ENCODE measurements around the gene ZNF385B.

Gene ZNF385B

DNA sequence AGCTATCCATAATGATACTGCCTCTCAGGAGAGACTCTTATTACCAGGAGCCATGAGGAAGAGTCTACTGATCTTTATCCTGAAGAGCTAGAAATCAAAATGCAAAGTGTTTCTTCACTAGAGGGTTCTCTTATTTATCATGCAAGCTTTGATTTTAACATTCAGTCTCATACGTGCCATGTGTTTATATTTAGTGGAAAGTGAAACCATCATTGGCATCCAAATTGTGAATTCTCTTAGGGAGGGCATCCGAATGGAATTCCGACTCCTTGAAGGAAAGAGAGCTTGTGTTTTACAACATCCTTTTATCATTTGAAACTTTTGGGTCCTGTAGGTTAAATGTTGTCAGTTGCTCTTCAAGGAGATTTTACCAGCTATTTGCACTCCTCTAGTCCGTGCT lies 426.4 kb downstream of the ZNF385B start:
- H3K9ac ChIP-seq (ENCODE audit: low read length), result no peak overlapping the region
- no peaks in the 10 kb centered on the region for H3K9me2 ChIP-seq (ENCODE audit: low read depth, low read length)
- H3K4me2 ChIP-seq (ENCODE audit: low read length), result no peak overlapping the region
- no peaks in the 10 kb centered on the region for H3K27me3 ChIP-seq (ENCODE audit: insufficient read depth, low read length)
- H3K4me1 ChIP-seq (ENCODE audit: insufficient read depth, low read length, severe bottlenecking), result no peaks in the 10 kb centered on the region
- H3K36me3 ChIP-seq (ENCODE audit: insufficient read depth, low read length), result no peaks in the 10 kb centered on the region
- H3K27ac ChIP-seq (ENCODE audit: low read depth, low read length, poor library complexity, severe bottlenecking), result no peak overlapping the region
- no peak overlapping the region for H2AFZ ChIP-seq (ENCODE audit: low read length)
- H3K79me2 ChIP-seq (ENCODE audit: insufficient read depth, low read length), result no peaks in the 10 kb centered on the region
- H4K20me1 ChIP-seq (ENCODE audit: insufficient read depth, low read length), result no peaks in the 10 kb centered on the region
- no peak overlapping the region for H3K4me3 ChIP-seq (ENCODE audit: low read depth, low read length, poor library complexity, severe bottlenecking)
- TF ChIP-seq EZH2 (IDR thresholded peaks at IDR 0.05; ENCODE audit: borderline replicate concordance, low read length), result no peak
- TF ChIP-seq, protein P1, sequence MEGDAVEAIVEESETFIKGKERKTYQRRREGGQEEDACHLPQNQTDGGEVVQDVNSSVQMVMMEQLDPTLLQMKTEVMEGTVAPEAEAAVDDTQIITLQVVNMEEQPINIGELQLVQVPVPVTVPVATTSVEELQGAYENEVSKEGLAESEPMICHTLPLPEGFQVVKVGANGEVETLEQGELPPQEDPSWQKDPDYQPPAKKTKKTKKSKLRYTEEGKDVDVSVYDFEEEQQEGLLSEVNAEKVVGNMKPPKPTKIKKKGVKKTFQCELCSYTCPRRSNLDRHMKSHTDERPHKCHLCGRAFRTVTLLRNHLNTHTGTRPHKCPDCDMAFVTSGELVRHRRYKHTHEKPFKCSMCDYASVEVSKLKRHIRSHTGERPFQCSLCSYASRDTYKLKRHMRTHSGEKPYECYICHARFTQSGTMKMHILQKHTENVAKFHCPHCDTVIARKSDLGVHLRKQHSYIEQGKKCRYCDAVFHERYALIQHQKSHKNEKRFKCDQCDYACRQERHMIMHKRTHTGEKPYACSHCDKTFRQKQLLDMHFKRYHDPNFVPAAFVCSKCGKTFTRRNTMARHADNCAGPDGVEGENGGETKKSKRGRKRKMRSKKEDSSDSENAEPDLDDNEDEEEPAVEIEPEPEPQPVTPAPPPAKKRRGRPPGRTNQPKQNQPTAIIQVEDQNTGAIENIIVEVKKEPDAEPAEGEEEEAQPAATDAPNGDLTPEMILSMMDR (IDR thresholded peaks at IDR 0.05; ENCODE audit: low read length), result no peak
- no peaks in the 10 kb centered on the region for H3K9me3 ChIP-seq (ENCODE audit: low read length)
- H3F3A ChIP-seq (ENCODE audit: insufficient read depth, low read length), result no peaks in the 10 kb centered on the region

DNA sequence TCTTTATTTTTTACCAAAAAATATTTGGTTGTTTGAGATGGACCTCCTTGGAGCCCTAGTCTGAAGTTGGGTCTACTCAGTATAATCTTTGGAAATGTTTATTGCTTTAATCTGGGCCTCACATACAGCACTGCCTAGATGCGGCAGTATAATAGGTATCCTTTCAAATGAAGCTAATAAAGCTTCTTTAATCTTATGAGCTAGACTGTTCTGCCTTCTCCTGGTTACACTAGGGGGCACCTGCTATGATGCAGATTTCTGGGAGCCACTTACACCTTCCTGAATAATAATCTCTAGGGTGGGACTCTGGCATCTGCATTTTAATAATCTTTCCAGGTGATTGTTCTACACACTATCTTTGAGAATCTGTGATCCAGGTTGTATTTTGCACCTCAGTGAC lies 427.1 kb downstream of the ZNF385B start:
- no peaks in the 10 kb centered on the region for H3K9me2 ChIP-seq (ENCODE audit: low read depth, low read length)
- no peak overlapping the region for H3K4me2 ChIP-seq (ENCODE audit: low read length)
- H3K79me2 ChIP-seq (ENCODE audit: insufficient read depth, low read length), result no peaks in the 10 kb centered on the region
- no peak overlapping the region for H3K9ac ChIP-seq (ENCODE audit: low read length)
- H3K36me3 ChIP-seq (ENCODE audit: insufficient read depth, low read length), result no peaks in the 10 kb centered on the region
- no peaks in the 10 kb centered on the region for H4K20me1 ChIP-seq (ENCODE audit: insufficient read depth, low read length)
- TF ChIP-seq, protein P1 (IDR thresholded peaks at IDR 0.05; ENCODE audit: low read length), result no peak
- TF ChIP-seq EZH2 (IDR thresholded peaks at IDR 0.05; ENCODE audit: borderline replicate concordance, low read length), result no peak
- no peaks in the 10 kb centered on the region for H3F3A ChIP-seq (ENCODE audit: insufficient read depth, low read length)
- H3K9me3 ChIP-seq (ENCODE audit: low read length), result no peaks in the 10 kb centered on the region
- H3K27ac ChIP-seq (ENCODE audit: low read depth, low read length, poor library complexity, severe bottlenecking), result no peak overlapping the region
- H3K4me3 ChIP-seq (ENCODE audit: low read depth, low read length, poor library complexity, severe bottlenecking), result no peak overlapping the region
- no peak overlapping the region for H2AFZ ChIP-seq (ENCODE audit: low read length)
- H3K27me3 ChIP-seq (ENCODE audit: insufficient read depth, low read length), result no peaks in the 10 kb centered on the region
- no peaks in the 10 kb centered on the region for H3K4me1 ChIP-seq (ENCODE audit: insufficient read depth, low read length, severe bottlenecking)

GRCh38 chr2:179432751-179433150 lies 428.7 kb downstream of the ZNF385B start:
- H3K79me2 ChIP-seq (ENCODE audit: insufficient read depth, low read length), result no peaks in the 10 kb centered on the region
- H3K4me1 ChIP-seq (ENCODE audit: insufficient read depth, low read length, severe bottlenecking), result no peaks in the 10 kb centered on the region
- H3K36me3 ChIP-seq (ENCODE audit: insufficient read depth, low read length), result no peaks in the 10 kb centered on the region
- no peak overlapping the region for H3K9ac ChIP-seq (ENCODE audit: low read length)
- H3K4me3 ChIP-seq (ENCODE audit: low read depth, low read length, poor library complexity, severe bottlenecking), result no peak overlapping the region
- no peaks in the 10 kb centered on the region for H3K27me3 ChIP-seq (ENCODE audit: insufficient read depth, low read length)
- no peaks in the 10 kb centered on the region for H4K20me1 ChIP-seq (ENCODE audit: insufficient read depth, low read length)
- no peaks in the 10 kb centered on the region for H3K9me2 ChIP-seq (ENCODE audit: low read depth, low read length)
- H2AFZ ChIP-seq (ENCODE audit: low read length), result no peak overlapping the region
- no peak overlapping the region for H3K4me2 ChIP-seq (ENCODE audit: low read length)
- TF ChIP-seq EZH2 (IDR thresholded peaks at IDR 0.05; ENCODE audit: borderline replicate concordance, low read length), result no peak
- TF ChIP-seq, protein P1 (IDR thresholded peaks at IDR 0.05; ENCODE audit: low read length), result no peak
- H3K9me3 ChIP-seq (ENCODE audit: low read length), result no peaks in the 10 kb centered on the region
- H3F3A ChIP-seq (ENCODE audit: insufficient read depth, low read length), result no peaks in the 10 kb centered on the region
- no peak overlapping the region for H3K27ac ChIP-seq (ENCODE audit: low read depth, low read length, poor library complexity, severe bottlenecking)

All from OCI-LY1 (cell line).